ENCODE measurements around the gene RCN2. TPM values are rescaled to one million over a fixed set of nuclear protein-coding genes. Genes with fewer than 3 reads are reported as not detected.
A peak's percentile ranks its signal among the peaks of the same experiment; 100 is the strongest.

The RCN2 gene, protein sequence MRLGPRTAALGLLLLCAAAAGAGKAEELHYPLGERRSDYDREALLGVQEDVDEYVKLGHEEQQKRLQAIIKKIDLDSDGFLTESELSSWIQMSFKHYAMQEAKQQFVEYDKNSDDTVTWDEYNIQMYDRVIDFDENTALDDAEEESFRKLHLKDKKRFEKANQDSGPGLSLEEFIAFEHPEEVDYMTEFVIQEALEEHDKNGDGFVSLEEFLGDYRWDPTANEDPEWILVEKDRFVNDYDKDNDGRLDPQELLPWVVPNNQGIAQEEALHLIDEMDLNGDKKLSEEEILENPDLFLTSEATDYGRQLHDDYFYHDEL
- 62.3 and 89.0 TPM in 2 replicates for total RNA-seq (2016; rRNA removed; fragmentation: Illumina TruSeq; extraction: Trizol)
- total RNA-seq (2016; cell fraction: cytosol; rRNA removed; fragmentation: Illumina TruSeq; extraction: Trizol; ENCODE audit: low read depth): 38.4 and 44.7 TPM in 2 replicates
- total RNA-seq (2016; cell fraction: insoluble cytoplasmic fraction; rRNA removed; fragmentation: Illumina TruSeq; extraction: Trizol): 61.6 and 95.0 TPM in 2 replicates
- 74.7 and 94.1 TPM in 2 replicates for total RNA-seq (2016; cell fraction: membrane; rRNA removed; fragmentation: Illumina TruSeq; extraction: Trizol)
- total RNA-seq (2016; cell fraction: nucleus; rRNA removed; fragmentation: Illumina TruSeq; extraction: Trizol): 78.6 and 95.6 TPM in 2 replicates
- 57.4 and 84.4 TPM in 2 replicates for polyA plus RNA-seq (2011; rRNA removed)
- polyA plus RNA-seq (2011; cell fraction: cytosol; rRNA removed): 33.0 and 44.7 TPM in 2 replicates
- polyA plus RNA-seq (2011; cell fraction: nucleus; rRNA removed): 16.7 and 20.6 TPM in 2 replicates
- polyA plus RNA-seq (2012): 42.9 and 56.2 TPM in 2 replicates
- 79.6 and 84.5 TPM in 2 replicates for polyA plus RNA-seq (2016; cell fraction: cytosol; fragmentation: Illumina TruSeq; extraction: Trizol; ENCODE audit: low read depth)
- 90.9 and 101 TPM in 2 replicates for polyA plus RNA-seq (2016; cell fraction: insoluble cytoplasmic fraction; fragmentation: Illumina TruSeq; extraction: Trizol; ENCODE audit: low read depth)
- 107 and 109 TPM in 2 replicates for polyA plus RNA-seq (2016; cell fraction: membrane; fragmentation: Illumina TruSeq; extraction: Trizol; ENCODE audit: low read depth)
- 183 and 188 TPM in 2 replicates for polyA plus RNA-seq (2016; cell fraction: nucleus; fragmentation: Illumina TruSeq; extraction: Trizol; ENCODE audit: insufficient read depth, low read depth)
- 4.9 and 5.6 TPM in 2 replicates for polyA minus RNA-seq (2011; rRNA and poly(A)+ RNA removed; ENCODE audit: low replicate concordance)
- polyA minus RNA-seq (2011; cell fraction: cytosol; rRNA and poly(A)+ RNA removed): 27.7 and 30.6 TPM in 2 replicates
- polyA minus RNA-seq (2011; cell fraction: nucleus; rRNA and poly(A)+ RNA removed): 18.3 and 20.5 TPM in 2 replicates
- Bru-seq, nascent RNA: percentile 84 among the genes with signal in this experiment
- BruChase-seq, experiment 1, labeled RNA remaining after a 6-hour chase: percentile 87 among the genes with signal in this experiment
- BruChase-seq, experiment 2, labeled RNA remaining after a 2-hour chase: percentile 83 among the genes with signal in this experiment
- long read RNA-seq, experiment 1, full-length matches to known transcripts: 205 of 217 reads
- long read RNA-seq, experiment 1, partial matches to known transcripts: 5 of 217 reads
- long read RNA-seq, experiment 1, other reads (novel, unspliced or antisense): 7 of 217 reads
- long read RNA-seq, experiment 2, full-length matches to known transcripts: 32 of 73 reads
- long read RNA-seq, experiment 2, partial matches to known transcripts: 39 of 73 reads
- long read RNA-seq, experiment 2, other reads (novel, unspliced or antisense): 2 of 73 reads

GRCh38 chr15:76931397-76932134 is at the start of gene RCN2:
Gene RCN2 (plus strand): TSS chr15:76931749. CDS start chr15:76931842, 93 bp downstream.
- 0% methylated on average over 7 of the region's 96 CpGs for WGBS (ENCODE audit: low lambda C conversion rate)
- POLR2A ChIA-PET: interaction anchor here (0.5 to 2.1 kb wide), 11 partner anchors 10 to 620 kb away, joined by 3 to 28 read pairs (median 3); partner anchors contain the start of genes ETFA, SCAPER and TSPAN3
- FAIRE-seq: no peak
- BruUV-seq (replicated peaks): no TSS peak
- Histone ChIP-seq H3K4me1 (ENCODE audit: insufficient read depth, low read length) (peaks cover 41% of the 10 kb centered on the region), H4K20me1 (ENCODE audit: insufficient read depth, low read length) (no peaks in the 10 kb centered on the region), H3K9ac (ENCODE audit: insufficient read depth, low read depth, low read length) (peak within 1 kb of the TSS; percentile 84), H3K4me3 (replicated peaks in 1 of 3; ENCODE audit: insufficient read depth in 1 of 3, low read depth in 2 of 3, low read length in 3 of 3) (peak within 1 kb of the TSS; percentile 76 to 95 (median 87)), H3K27me3 (ENCODE audit: control insufficient read depth in 1 of 2, insufficient read depth in 2 of 2, low read length in 2 of 2) (no peaks in the 10 kb centered on the region; a peak in 1 of 5 replicates), H3K27ac (ENCODE audit: extremely low read length, insufficient read depth, low read length) (peak within 1 kb of the TSS; percentile 75), H3K36me3 (replicated peaks in 1 of 2; ENCODE audit: control insufficient read depth in 1 of 2, insufficient read depth in 2 of 2, low read length in 2 of 2) (peaks cover 2 to 9% of the 10 kb centered on the region in 2 experiments; a peak in 2 of 5 replicates), H3K9me3 (ENCODE audit: low read length) (no peaks in the 10 kb centered on the region), H2AFZ (ENCODE audit: low read length) (peak within 1 kb of the TSS; percentile 79), H3K79me2 (ENCODE audit: insufficient read depth, low read length) (peaks cover 19% of the 10 kb centered on the region), H3K4me2 (ENCODE audit: low read depth, low read length) (peak within 1 kb of the TSS; percentile 95)
- peak; percentile 86 for DNase-seq (ENCODE audit: low spot score)
- ATAC-seq: peak; percentile 99
- in situ Hi-C loops (cut with HindIII; ENCODE audit: extremely low pct_ligation_motif_present, low pct_unique_long_range_greater_than_20kb): no loop called here
- CTCF ChIA-PET (ENCODE audit: low intra/inter-chr PET ratio, low total read pairs): no interaction called here
- intact Hi-C loops (cut with micrococcal nuclease; ENCODE audit: unreplicated experiment): no loop called here
- no peak for TF ChIP-seq BRD4 (CRISPR knock-in tag; IDR thresholded peaks at IDR 0.05)
- peak; percentile 67 for TF ChIP-seq THAP11 (CRISPR knock-in tag; IDR thresholded peaks at IDR 0.05)
- TF ChIP-seq ZNF331 (CRISPR knock-in tag; IDR thresholded peaks at IDR 0.05): peak; percentile 45; the same call in 1 of the 2 replicates
- TF ChIP-seq, protein P1, sequence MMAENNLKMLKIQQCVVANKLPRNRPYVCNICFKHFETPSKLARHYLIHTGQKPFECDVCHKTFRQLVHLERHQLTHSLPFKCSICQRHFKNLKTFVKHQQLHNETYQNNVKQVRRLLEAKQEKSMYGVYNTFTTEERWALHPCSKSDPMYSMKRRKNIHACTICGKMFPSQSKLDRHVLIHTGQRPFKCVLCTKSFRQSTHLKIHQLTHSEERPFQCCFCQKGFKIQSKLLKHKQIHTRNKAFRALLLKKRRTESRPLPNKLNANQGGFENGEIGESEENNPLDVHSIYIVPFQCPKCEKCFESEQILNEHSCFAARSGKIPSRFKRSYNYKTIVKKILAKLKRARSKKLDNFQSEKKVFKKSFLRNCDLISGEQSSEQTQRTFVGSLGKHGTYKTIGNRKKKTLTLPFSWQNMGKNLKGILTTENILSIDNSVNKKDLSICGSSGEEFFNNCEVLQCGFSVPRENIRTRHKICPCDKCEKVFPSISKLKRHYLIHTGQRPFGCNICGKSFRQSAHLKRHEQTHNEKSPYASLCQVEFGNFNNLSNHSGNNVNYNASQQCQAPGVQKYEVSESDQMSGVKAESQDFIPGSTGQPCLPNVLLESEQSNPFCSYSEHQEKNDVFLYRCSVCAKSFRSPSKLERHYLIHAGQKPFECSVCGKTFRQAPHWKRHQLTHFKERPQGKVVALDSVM (CRISPR knock-in tag; IDR thresholded peaks at IDR 0.05): peak; percentile 70
- TF ChIP-seq ERF (CRISPR knock-in tag; IDR thresholded peaks at IDR 0.05): no peak
- TF ChIP-seq ZBTB25 (CRISPR knock-in tag; IDR thresholded peaks at IDR 0.05): no peak
- TF ChIP-seq, protein P2, sequence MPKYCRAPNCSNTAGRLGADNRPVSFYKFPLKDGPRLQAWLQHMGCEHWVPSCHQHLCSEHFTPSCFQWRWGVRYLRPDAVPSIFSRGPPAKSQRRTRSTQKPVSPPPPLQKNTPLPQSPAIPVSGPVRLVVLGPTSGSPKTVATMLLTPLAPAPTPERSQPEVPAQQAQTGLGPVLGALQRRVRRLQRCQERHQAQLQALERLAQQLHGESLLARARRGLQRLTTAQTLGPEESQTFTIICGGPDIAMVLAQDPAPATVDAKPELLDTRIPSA (CRISPR knock-in tag; IDR thresholded peaks at IDR 0.05; ENCODE audit: borderline replicate concordance): no peak
- no peak for TF ChIP-seq CBX2 (IDR thresholded peaks at IDR 0.05; ENCODE audit: low read depth, low read length)
- no peak for TF ChIP-seq CBX2 (CRISPR knock-in tag; IDR thresholded peaks at IDR 0.05; ENCODE audit: low read depth)
- TF ChIP-seq, protein P3, sequence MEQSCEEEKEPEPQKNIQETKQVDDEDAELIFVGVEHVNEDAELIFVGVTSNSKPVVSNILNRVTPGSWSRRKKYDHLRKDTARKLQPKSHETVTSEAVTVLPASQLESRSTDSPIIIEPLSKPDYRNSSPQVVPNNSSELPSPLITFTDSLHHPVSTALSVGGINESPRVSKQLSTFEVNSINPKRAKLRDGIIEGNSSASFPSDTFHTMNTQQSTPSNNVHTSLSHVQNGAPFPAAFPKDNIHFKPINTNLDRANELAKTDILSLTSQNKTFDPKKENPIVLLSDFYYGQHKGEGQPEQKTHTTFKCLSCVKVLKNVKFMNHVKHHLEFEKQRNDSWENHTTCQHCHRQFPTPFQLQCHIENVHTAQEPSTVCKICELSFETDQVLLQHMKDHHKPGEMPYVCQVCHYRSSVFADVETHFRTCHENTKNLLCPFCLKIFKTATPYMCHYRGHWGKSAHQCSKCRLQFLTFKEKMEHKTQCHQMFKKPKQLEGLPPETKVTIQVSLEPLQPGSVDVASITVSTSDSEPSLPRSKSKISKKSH (CRISPR knock-in tag; IDR thresholded peaks at IDR 0.05; ENCODE audit: borderline replicate concordance): no peak
- TF ChIP-seq NFRKB (IDR thresholded peaks at IDR 0.05): no peak
